Measurements from ENCODE around the gene HTR3D.
"Not testable (repeated sequence)": the region's sequence is repeated elsewhere in the genome, so short reads cannot be mapped to it uniquely, and the experiment has no call there.

HTR3D gene

DNA sequence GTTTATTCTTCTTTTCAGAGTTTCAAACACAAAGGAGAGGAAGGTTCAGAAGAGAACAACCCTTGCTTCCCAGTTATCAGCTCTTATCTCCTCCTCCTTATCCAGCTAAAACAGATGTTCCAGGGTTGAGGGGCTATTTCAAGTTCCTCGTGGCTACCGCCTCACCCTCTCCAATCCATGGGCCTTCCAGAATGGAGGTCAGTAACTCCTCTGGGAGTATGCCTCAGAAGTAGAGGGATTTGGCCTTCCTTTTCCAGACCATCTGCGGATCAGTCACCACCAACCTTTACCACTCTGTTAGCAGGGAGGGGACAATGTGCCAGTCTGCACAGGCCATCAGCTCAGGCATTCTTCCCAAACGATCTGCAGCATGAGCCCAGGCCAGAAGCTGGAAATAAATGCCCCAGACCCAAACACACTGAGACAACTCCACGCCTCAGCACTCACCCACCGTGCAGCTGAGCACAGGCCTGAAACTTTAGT is 36.1 kb downstream of the HTR3D start:
- no peak for DNase-seq (ENCODE audit: low read depth)

DNA sequence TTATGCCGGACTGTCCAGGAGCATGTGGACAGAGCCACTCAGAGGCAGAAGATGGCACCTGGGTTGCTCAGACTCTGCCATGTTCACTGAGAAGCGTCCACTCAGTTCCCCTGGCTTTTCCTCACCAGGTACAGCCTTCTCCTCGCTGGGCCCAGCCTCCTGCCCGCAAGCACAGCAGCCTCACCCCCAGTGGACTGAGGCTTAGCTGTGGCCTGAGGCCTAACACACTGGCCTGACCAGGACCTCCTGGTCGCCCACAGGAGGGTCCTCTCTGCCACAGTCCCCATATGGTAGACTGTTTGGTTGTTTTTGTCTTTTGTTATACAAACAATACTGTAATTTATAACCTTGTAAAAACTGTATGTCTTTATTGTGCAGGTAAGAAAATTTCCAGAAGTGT is 36.8 kb downstream of the HTR3D start:
- DNase-seq (ENCODE audit: low read depth), result no peak

DNA sequence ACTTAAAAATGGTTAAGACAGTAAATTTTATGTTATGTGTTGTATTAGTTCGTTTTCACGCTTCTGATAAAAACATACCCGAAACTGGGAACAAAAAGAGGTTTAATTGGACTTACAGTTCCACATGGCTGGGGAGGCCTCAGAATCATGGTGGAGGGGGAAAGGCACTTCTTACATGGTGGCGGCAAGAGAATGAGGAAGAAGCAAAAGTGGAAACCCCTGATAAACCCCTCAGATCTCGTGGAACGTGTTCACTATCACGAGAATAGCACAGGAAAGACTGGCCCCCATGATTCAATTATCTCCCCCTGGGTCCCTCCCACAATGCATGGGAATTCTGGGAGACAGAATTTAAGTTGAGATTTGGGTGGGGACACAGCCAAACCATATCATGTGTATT is 39.6 kb downstream of the HTR3D start:
- not testable (repeated sequence) for DNase-seq (ENCODE audit: low read depth)

DNA sequence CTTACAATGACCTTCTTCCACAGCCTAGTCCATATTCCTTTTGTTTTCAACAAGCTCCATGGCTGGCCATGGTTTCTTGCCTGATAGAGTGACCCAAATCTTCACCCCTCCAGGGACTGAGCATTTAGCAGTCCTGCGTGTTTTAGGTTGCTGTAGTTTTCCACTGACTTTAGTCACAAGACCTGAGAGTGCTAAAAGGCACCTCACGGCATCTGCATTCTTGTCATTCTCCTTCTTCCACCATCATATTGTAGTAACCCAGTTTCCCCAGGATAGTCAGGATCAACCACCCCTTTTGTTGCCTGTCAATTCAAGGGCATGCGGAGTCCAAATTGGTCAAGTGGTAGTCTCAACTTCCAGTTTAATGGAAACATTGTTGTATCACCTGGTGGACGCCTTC is 42.1 kb downstream of the HTR3D start:
- DNase-seq (ENCODE audit: low read depth), result no peak

DNA sequence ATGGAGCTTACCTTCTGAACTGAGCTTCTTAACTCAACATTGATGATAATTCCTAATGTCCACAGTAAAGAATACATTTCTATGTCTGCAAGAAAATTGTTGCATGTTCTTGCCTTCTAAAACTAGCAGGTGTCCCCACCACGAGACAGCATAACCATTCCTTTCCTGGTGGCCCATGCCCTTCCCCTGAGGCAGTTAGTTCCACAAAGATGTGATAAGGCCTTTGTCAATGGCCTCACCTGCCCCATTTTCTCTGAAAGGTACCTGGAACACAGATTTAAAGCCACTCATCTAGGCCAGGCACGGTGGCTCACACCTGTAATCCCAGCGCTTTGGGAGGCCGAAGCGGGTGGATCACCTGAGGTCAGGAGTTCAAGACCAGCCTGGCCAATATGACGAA is 44.4 kb downstream of the HTR3D start:
- no peak for DNase-seq (ENCODE audit: low read depth)

DNA sequence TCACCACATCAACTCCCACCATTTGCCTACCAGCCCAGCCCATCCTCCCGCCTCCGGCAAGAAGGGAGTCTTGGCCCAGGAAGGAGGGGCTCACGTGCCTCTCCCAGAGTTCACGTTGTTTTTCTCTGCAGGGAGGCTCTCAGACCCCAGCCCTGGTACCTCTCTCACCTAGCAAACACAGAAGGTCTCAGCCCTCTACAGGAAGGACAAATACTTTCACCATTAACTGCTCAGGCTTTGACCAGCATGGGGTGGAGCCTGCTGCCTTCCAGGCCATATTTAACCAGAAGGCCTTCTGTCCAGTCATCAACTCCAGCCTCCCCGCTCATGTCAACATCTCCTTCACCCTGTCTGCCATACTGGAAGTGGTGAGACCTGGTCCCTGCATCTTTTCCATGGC is 46.3 kb downstream of the HTR3D start:
- no peak for DNase-seq (ENCODE audit: low read depth)

DNA sequence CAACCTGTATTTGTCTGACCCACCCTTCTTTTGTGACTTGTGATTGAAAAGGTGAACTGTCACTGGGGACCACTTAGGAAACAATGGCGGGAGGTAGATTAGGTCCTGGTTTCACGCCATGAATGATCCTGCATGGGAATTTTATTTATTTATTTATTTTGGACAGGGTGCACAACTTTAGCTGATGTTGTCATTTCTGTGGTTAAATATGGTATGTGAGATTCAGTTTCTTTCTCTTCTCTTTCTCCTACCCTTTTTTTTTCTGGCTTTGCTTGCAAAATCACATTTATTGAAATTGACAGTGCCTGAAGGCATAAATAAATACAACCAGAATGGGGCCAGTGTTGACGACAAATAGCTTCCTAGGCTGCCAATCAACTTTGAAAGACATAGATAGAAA is 47.3 kb downstream of the HTR3D start:
- no peak for DNase-seq (ENCODE audit: low read depth)

DNA sequence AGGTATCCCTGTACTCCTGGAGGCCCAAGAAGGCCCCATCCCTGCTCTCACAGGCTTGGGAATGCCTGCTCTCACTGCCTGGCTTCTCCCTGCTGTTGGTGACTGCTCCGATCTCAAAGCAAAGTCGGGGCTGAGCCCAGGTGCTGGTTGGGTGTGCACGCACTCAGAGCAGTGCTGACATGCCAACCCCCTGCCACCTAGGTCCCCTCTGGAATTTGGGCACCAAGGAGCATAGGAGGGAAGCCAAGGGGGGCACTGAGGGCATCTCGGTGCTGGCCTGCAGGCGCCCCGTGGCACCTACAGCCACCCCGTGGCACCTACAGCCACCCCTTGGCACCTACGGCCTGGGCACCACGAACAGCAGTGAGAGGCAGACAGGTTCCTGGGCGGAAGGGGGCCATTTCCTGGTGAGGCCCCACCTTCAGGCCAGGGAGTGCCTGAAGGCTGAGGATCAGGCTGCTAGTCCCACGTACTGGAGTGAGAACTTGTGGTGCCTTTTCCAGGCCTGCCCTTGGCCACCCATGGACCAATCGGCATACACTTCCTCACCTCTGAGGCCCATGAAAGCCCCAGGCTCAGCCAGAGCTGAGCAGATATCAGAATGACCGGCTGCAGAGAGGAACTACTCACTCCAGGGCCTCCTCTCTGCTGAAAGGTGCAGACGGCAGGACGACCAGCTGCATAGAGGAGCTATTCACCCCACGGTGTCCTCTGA is 49.7 kb downstream of the HTR3D start:
- DNase-seq (ENCODE audit: low read depth), result no peak

DNA sequence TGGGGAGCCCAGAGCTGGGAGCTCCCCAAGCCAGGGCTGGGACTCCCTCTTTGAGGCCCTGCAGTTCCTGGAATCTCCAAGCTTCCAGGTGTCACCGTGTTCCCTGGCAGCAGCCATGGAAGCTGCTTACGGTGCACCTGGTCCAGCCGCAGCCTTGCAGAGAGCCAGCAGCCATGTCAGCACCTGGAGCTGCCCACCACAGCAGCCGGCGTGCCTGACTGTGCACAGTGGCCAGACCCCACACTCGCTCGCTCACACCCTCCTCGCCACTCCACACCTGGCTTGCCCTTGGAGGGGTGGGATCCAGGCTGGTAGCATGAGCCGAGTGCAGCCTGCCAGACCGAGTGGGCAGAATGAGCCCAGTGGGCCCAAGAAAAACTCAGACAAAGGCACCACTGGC is 50.5 kb downstream of the HTR3D start:
- no peak for DNase-seq (ENCODE audit: low read depth)

DNA sequence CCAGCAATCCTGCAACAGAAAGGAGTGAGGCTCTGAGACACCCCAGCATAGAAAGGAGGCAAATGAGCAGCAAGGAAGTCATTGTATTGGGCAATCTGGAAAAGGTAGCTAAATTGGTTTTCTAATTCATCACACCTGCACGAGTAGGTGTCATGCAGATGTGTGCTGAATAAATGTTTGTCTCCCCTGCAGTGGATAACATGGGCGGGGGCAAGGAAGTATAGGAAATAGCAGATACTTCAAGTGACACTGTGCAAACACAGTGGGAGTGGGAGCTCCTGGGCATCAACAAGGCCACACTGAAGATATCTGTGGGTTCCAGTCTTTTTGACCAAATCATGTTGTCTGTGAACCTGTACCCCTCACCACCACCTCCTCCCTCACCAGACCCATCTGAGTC is 50.9 kb downstream of the HTR3D start:
- no peak for DNase-seq (ENCODE audit: low read depth)

DNA sequence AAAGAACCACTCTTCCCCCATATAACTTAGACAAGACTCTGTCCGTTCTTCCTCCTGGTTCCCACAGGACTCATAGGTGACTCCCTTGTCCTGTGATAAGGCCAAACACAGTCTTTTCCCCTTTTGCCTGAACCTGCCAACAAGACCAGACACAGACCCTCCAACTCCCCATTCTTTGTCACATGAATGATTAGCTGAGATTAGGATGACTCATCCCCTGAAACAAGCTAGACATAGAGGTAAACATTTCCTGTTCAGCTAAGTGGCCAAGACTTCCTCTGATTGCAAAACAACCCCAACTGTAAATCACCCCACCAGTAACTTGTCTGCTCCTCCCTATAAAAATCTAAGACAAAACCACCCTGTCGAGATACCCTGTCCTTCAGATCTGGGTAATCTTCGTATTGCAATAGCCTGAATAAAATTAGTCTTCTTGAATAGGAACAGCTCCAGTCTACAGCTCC is 53.9 kb downstream of the HTR3D start:
- DNase-seq (ENCODE audit: low read depth), result peak; percentile 91
